GM10266 (cell line): Measurements from ENCODE around the gene RAE1.

Source experiments
- DNase-seq: peaks from one replicate; pipeline ENCODE4 v3.0.0; 2012; ENCODE audit errors: extremely low spot score
- TF ChIP-seq, protein P1 (sequence below): IDR thresholded peaks from 2 replicates; pipeline ENCODE4 v1.5.1; 2012; ENCODE audit warnings: mild to moderate bottlenecking, low read depth; ENCODE audit not compliant: control insufficient read depth, insufficient read depth; ENCODE audit errors: missing control alignments

Gene RAE1

DNA sequence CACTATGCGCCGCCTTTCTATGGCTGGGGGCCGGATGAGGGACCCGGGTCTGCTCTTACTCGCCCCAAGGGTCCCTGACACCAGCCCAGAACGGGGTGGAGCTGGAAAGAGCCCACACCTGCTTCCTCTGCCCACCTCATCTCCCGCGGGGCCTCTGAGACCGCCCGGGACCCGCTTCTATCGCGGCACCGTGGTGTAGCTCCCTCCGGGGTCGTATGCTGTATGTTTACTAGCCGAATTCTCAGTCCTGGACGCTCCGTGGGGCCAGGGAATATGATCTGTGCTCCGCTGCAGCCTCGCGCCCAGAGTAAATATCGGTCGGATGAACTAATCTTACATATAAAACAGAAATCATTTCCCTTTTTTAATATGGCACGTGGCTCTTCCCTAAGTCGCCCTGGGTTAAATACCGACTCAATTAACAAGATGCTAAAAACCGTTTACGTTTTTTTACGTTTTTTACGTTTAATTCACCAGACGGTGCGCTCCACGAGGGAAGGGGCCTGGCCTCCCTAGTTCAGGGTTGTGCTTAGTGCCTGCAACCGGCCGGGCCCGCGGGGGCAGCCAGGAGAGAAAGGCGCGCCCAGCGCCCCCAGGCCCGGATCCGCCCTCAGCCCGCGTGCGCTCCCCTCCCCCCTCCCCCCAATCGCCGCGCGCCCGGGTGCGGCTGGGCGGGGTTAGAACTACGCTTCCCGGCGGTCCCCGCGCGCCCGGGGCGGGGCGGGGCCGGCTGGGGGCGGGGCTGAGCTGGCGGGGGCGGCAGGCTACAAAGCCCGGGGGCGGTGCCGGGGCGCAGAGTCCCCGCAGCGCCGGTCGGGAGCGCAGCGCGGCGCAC lies 39.8 kb downstream of the RAE1 start, which contains the start of gene RBM38:
TSS of gene RBM38 (plus strand) at position 793 of the 835 bp plus-strand sequence. CDS start 186 bp downstream, outside the sequence.
- DNase-seq = peak; percentile 99
- TF ChIP-seq, protein P1, sequence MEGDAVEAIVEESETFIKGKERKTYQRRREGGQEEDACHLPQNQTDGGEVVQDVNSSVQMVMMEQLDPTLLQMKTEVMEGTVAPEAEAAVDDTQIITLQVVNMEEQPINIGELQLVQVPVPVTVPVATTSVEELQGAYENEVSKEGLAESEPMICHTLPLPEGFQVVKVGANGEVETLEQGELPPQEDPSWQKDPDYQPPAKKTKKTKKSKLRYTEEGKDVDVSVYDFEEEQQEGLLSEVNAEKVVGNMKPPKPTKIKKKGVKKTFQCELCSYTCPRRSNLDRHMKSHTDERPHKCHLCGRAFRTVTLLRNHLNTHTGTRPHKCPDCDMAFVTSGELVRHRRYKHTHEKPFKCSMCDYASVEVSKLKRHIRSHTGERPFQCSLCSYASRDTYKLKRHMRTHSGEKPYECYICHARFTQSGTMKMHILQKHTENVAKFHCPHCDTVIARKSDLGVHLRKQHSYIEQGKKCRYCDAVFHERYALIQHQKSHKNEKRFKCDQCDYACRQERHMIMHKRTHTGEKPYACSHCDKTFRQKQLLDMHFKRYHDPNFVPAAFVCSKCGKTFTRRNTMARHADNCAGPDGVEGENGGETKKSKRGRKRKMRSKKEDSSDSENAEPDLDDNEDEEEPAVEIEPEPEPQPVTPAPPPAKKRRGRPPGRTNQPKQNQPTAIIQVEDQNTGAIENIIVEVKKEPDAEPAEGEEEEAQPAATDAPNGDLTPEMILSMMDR = no peak

DNA sequence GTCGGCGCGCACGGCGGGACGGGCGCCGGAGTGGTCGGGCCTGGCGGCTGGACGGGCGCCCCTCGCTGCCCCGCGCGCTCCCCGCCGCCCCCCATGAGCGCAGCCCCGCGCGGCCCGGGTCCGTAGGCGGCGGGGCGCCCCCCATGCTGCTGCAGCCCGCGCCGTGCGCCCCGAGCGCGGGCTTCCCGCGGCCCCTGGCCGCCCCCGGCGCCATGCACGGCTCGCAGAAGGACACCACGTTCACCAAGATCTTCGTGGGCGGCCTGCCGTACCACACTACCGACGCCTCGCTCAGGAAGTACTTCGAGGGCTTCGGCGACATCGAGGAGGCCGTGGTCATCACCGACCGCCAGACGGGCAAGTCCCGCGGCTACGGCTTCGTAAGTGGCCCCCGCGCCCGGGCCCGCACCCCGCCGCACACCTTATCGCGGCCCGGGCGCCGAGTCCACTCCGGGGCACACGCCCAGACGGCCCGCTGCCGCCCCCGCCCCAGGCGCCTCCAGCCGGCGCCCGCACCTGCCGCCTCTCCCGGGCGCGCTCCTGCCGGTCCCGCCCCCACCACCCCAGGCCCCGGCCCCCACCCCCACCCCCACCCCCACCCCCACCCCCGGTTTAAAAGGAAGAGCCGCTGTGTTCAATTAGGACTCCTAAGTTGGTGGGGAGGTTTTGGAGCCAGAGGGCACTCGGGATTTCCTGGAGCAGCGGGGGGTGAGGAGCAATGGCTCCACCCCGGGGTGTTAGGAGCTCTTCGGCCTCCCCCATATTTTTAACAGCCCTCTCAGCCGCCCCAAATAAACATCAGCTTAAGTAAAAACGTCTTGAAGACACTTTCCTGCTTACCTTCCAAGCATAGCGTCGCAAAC lies 40.6 kb downstream of the RAE1 start:
- TF ChIP-seq, protein P1 = no peak
- peak; percentile 60 for DNase-seq

DNA sequence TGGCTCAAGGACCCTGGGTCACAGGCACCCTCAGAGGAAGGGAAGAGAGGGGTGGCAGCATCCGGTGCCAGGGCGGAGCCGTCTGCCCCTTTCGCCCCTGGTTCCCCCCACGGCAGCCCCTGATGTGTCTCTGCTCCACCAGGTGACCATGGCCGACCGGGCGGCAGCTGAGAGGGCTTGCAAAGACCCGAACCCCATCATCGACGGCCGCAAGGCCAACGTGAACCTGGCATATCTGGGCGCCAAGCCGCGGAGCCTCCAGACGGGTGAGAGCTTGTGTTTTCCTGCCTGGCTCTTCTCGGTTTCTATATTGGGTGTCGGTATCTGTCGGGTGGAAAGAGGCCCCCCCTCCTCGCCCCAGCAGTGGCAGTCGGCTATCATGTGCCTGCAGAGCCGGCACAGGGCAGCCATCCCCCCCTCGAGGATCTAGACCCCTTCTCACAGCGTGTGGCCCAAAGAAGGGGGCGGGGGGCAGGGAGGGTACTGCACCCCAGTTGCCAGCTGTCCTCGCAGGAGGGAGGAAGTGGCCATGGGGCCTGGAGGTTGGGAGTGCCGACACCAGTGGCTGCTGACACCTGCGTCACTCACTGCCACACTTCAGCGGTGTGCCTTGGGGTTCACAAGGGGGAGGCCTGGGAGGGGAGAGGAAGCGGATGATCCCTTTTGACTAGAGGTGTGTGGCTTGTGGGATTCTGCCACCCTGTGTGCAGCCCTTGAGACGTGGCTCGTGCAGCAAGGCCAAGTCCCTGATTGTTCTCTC lies 41.6 kb downstream of the RAE1 start:
- TF ChIP-seq, protein P1 = no peak
- peak; percentile 65 for DNase-seq

DNA sequence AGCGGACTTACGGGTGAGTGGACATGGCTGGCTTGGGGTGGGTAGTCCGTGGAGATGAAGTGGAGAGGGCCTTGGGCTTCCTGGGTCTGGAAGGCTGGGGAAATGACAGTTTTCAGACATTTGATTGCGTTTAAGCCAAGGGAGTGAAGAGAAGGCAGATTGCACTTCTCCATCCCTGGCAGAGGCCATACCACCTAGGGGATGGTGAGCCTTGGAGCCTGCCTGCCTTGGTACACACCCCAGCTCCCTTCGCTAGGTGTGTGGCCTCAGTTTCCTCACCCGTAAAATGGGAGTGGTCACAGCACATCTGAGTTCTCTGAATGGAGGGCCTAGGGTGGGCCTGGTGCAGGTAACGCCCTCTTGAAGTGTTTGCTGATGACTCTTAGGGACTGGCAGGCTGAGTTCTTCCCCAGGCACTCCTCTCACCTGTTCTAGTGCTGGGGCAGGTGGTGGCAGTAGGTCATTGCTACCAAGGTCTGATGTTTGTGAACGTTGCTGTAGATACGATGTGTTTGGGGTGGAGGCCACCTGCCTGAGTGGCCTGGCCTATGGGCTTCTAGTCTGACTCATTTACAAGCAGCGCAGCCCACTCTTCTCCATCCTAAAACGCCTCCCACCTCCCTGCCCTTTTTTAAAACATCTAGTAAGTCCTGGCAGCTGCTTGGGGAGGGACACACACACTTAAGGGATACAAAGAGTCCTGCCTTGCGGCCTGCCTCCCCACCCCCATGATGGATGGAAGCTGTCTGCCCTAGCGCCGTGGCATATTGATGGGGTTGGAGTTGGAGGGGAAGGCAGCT lies 42.5 kb downstream of the RAE1 start:
- DNase-seq = no peak
- TF ChIP-seq, protein P1 = no peak

DNA sequence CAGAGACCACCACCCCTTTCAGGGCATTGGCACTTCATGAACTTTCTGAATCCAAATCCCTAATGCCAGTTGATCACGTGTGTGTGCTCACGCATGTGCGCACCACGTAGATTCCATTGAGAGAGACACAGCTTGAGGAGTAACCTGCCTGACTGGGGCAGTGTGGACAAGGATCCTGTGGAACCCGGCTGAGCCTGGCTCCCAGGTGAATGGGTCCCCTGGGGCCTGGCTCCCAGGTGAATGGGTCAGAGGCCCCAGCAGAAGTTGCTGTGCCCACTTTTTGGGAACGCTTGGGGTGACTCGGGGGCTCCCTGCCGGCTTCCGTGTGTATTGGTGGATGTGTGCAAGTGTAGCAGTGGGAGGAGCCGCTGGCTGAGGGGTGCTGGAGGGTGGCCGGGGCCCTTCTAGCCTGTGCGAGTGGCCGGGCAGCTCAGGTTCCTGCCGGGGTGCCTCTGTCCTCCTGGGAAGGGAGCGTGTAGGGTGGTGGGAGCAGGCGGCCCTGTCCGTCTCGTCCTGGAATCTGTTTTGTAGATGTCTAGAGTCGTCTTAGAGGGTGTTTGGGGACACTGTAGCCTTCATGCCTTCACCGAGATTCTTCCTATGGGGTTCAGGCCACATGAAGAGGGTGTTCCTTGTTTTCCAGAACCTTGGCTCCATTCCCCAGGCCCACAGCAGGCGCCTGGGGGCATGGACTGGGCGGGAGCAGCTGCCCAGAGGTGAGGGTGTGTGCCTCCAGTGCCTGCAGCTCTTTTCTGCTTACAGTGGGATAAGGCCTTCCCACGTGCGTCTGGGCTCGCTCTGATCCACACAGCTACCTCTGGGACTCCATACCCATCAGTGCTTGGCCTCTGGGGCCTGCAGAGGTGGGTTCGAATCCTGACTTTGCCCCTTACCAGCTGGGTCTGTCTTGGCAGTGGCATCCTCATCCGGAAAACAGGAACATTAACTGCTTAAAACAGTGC lies 43.3 kb downstream of the RAE1 start:
- TF ChIP-seq, protein P1 = no peak
- no peak for DNase-seq
